SK-N-SH (cell line): ENCODE results near the gene NIPAL3.

Experiments
- CHD2 ChIP-seq: fragments of 150-350 bp; IDR thresholded peaks from 2 replicates; pipeline ENCODE4 v1.6.1; 2018; ENCODE audit warnings: low read length; ENCODE audit not compliant: partially characterized antibody
- EP300 ChIP-seq, 2 experiments: IDR thresholded peaks; 2 replicates each; pipeline versions ENCODE4 v1.4.0 to v1.6.1; 2012; ENCODE audit warnings: borderline replicate concordance in 1 of 2, low read depth in 1 of 2, low read length in 1 of 2
- EZH2phosphoT487 ChIP-seq: fragments of 200-600 bp; sonication (generic); IDR thresholded peaks from 2 replicates; pipeline ENCODE4 v1.6.1; 2017; ENCODE audit warnings: low read depth, mixed run types, mild to moderate bottlenecking, antibody characterized with exemption, moderate library complexity, borderline replicate concordance
- JUND ChIP-seq: IDR thresholded peaks from 2 replicates; pipeline ENCODE4 v1.4.0; 2012
- POLR2AphosphoS5 ChIP-seq: IDR thresholded peaks from 2 replicates; pipeline ENCODE4 v1.6.1; 2012; ENCODE audit warnings: low read depth, low read length
- RCOR1 ChIP-seq: fragments of 150-350 bp; IDR thresholded peaks from 2 replicates; pipeline ENCODE4 v1.6.1; 2017; ENCODE audit warnings: antibody characterized with exemption, low read length
- RFX5 ChIP-seq: IDR thresholded peaks from 2 replicates; pipeline ENCODE4 v1.6.1; 2012; ENCODE audit warnings: mild to moderate bottlenecking, improper control_type of control experiment, low read length
- TAF1 ChIP-seq: IDR thresholded peaks from 2 replicates; pipeline ENCODE4 v1.6.1; 2012; ENCODE audit warnings: low read depth, mild to moderate bottlenecking, low read length, moderate library complexity, borderline replicate concordance
- TF ChIP-seq, protein P1 (sequence below): fragments of 200-600 bp; sonication (generic); IDR thresholded peaks from 2 replicates; pipeline ENCODE4 v1.6.1; 2017; ENCODE audit warnings: antibody characterized with exemption, mild to moderate bottlenecking, moderate library complexity
- TF ChIP-seq, protein P2 (sequence below): IDR thresholded peaks from 2 replicates; pipeline ENCODE4 v1.4.0; 2012; ENCODE audit warnings: low read depth
- TF ChIP-seq, protein P3 (sequence below): fragments of 150-350 bp; IDR thresholded peaks from 2 replicates; pipeline ENCODE4 v1.6.1; 2017; ENCODE audit warnings: antibody characterized with exemption, low read length, low read depth, borderline replicate concordance
- TF ChIP-seq, protein P4 (sequence below): IDR thresholded peaks from 2 replicates; pipeline ENCODE4 v1.6.1; 2012; ENCODE audit warnings: mild to moderate bottlenecking, low read depth, low read length, moderate library complexity
- TF ChIP-seq, protein P5 (sequence below): IDR thresholded peaks from 2 replicates; pipeline ENCODE4 v1.4.0; 2012; ENCODE audit warnings: low read depth, borderline replicate concordance

DNA sequence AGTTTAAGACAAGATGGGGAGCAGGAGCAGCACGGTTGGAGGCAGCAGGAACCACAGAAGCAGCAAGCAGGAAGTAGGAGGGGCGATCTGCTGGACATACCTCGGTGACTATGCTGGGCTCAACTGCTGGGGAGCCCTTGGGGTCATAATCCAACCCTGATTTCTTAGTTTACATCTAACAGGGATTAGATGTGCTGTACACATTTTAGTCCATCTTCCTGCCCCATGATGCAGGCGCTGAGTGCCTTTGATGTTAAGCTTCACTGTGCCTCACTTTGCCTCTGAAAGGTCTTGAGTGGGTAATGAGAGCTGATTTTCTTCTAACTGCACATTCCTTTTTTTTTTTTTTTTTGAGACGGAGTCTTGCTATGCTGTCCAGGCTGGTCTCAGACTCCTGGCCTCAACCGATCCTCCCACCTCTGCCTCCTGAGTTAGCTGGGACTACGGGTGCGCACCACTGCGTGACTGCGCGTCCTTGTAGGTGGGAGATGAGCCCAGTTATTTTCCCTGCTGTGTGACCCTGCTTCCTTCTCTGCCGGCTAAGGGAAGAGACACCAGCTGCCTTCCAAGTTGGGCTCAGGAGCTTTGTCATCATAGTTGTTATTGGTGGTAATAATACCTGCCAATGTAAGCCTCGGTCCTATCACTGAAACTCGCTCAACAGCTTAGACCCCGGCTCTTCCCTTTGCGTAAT lies 85.9 kb downstream of the NIPAL3 start:
- TF ChIP-seq RFX5 (no peak), EZH2phosphoT487 (no peak), JUND (no peak), POLR2AphosphoS5 (no peak), TAF1 (no peak), CHD2 (no peak), RCOR1 (no peak), EP300 (IDR thresholded peaks at IDR 0.05; ENCODE audit: borderline replicate concordance in 1 of 2, low read depth in 1 of 2, low read length in 1 of 2) (no peak)
- TF ChIP-seq, protein P1, sequence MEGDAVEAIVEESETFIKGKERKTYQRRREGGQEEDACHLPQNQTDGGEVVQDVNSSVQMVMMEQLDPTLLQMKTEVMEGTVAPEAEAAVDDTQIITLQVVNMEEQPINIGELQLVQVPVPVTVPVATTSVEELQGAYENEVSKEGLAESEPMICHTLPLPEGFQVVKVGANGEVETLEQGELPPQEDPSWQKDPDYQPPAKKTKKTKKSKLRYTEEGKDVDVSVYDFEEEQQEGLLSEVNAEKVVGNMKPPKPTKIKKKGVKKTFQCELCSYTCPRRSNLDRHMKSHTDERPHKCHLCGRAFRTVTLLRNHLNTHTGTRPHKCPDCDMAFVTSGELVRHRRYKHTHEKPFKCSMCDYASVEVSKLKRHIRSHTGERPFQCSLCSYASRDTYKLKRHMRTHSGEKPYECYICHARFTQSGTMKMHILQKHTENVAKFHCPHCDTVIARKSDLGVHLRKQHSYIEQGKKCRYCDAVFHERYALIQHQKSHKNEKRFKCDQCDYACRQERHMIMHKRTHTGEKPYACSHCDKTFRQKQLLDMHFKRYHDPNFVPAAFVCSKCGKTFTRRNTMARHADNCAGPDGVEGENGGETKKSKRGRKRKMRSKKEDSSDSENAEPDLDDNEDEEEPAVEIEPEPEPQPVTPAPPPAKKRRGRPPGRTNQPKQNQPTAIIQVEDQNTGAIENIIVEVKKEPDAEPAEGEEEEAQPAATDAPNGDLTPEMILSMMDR = no peak
- TF ChIP-seq, protein P2, sequence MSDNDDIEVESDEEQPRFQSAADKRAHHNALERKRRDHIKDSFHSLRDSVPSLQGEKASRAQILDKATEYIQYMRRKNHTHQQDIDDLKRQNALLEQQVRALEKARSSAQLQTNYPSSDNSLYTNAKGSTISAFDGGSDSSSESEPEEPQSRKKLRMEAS = no peak
- TF ChIP-seq, protein P3, sequence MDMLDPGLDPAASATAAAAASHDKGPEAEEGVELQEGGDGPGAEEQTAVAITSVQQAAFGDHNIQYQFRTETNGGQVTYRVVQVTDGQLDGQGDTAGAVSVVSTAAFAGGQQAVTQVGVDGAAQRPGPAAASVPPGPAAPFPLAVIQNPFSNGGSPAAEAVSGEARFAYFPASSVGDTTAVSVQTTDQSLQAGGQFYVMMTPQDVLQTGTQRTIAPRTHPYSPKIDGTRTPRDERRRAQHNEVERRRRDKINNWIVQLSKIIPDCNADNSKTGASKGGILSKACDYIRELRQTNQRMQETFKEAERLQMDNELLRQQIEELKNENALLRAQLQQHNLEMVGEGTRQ = no peak
- TF ChIP-seq, protein P4, sequence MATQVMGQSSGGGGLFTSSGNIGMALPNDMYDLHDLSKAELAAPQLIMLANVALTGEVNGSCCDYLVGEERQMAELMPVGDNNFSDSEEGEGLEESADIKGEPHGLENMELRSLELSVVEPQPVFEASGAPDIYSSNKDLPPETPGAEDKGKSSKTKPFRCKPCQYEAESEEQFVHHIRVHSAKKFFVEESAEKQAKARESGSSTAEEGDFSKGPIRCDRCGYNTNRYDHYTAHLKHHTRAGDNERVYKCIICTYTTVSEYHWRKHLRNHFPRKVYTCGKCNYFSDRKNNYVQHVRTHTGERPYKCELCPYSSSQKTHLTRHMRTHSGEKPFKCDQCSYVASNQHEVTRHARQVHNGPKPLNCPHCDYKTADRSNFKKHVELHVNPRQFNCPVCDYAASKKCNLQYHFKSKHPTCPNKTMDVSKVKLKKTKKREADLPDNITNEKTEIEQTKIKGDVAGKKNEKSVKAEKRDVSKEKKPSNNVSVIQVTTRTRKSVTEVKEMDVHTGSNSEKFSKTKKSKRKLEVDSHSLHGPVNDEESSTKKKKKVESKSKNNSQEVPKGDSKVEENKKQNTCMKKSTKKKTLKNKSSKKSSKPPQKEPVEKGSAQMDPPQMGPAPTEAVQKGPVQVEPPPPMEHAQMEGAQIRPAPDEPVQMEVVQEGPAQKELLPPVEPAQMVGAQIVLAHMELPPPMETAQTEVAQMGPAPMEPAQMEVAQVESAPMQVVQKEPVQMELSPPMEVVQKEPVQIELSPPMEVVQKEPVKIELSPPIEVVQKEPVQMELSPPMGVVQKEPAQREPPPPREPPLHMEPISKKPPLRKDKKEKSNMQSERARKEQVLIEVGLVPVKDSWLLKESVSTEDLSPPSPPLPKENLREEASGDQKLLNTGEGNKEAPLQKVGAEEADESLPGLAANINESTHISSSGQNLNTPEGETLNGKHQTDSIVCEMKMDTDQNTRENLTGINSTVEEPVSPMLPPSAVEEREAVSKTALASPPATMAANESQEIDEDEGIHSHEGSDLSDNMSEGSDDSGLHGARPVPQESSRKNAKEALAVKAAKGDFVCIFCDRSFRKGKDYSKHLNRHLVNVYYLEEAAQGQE = no peak
- TF ChIP-seq, protein P5, sequence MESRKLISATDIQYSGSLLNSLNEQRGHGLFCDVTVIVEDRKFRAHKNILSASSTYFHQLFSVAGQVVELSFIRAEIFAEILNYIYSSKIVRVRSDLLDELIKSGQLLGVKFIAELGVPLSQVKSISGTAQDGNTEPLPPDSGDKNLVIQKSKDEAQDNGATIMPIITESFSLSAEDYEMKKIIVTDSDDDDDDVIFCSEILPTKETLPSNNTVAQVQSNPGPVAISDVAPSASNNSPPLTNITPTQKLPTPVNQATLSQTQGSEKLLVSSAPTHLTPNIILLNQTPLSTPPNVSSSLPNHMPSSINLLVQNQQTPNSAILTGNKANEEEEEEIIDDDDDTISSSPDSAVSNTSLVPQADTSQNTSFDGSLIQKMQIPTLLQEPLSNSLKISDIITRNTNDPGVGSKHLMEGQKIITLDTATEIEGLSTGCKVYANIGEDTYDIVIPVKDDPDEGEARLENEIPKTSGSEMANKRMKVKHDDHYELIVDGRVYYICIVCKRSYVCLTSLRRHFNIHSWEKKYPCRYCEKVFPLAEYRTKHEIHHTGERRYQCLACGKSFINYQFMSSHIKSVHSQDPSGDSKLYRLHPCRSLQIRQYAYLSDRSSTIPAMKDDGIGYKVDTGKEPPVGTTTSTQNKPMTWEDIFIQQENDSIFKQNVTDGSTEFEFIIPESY = no peak
